GM23248 (cell line): Measurements from ENCODE around the gene GRB14.

Experiments used
- EZH2 ChIP-seq: fragments of 200-600 bp; sonication (generic); IDR thresholded peaks from 2 replicates; pipeline ENCODE4 v1.6.1; 2018; ENCODE audit warnings: antibody characterized with exemption, mild to moderate bottlenecking; ENCODE audit not compliant: insufficient read depth, poor library complexity, severe bottlenecking
- EZH2phosphoT487 ChIP-seq: fragments of 200-600 bp; sonication (generic); IDR thresholded peaks from 2 replicates; pipeline ENCODE4 v1.6.1; 2018; ENCODE audit warnings: antibody characterized with exemption, moderate library complexity, mild to moderate bottlenecking, low read depth; ENCODE audit not compliant: insufficient read depth

GRCh38 chr2:164655336-164655735, 34.1 kb upstream of the GRB14 start:
- no peak for TF ChIP-seq EZH2
- no peak for TF ChIP-seq EZH2phosphoT487
